ENCODE measurements around the gene BCL2A1.
"Not testable (repeated sequence)": the region's sequence is repeated elsewhere in the genome, so short reads cannot be mapped to it uniquely, and the experiment has no call there.

Gene BCL2A1

GRCh38 chr15:79988448-79989117 lies 17.6 kb upstream of the BCL2A1 start:
- DNase-seq, result no peak

DNA sequence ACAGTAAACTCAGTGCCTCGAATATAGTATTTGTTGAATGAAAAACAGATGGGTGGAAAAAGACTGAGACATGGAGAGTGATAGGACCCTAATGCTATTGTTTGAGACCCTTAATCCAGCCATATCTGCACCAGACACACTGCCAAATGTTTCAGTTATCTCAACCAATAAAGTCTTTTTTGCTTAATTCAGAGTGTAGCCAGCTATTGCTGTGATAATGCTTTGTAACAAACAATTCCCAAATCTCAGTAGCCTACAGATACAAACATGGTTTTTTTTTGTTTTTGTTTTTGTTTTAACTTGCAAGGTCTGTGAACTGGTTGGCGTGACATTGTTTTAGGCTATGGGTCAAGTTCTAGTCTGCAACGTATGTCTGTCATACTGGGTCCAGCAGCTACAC lies 17.0 kb upstream of the BCL2A1 start:
- no peak for DNase-seq

- no peak for DNase-seq
Measured at GRCh38 chr15:79987569-79987955, 16.6 kb upstream of the BCL2A1 start.

GRCh38 chr15:79981831-79982455 lies 10.9 kb upstream of the BCL2A1 start:
- no peak for DNase-seq

DNA sequence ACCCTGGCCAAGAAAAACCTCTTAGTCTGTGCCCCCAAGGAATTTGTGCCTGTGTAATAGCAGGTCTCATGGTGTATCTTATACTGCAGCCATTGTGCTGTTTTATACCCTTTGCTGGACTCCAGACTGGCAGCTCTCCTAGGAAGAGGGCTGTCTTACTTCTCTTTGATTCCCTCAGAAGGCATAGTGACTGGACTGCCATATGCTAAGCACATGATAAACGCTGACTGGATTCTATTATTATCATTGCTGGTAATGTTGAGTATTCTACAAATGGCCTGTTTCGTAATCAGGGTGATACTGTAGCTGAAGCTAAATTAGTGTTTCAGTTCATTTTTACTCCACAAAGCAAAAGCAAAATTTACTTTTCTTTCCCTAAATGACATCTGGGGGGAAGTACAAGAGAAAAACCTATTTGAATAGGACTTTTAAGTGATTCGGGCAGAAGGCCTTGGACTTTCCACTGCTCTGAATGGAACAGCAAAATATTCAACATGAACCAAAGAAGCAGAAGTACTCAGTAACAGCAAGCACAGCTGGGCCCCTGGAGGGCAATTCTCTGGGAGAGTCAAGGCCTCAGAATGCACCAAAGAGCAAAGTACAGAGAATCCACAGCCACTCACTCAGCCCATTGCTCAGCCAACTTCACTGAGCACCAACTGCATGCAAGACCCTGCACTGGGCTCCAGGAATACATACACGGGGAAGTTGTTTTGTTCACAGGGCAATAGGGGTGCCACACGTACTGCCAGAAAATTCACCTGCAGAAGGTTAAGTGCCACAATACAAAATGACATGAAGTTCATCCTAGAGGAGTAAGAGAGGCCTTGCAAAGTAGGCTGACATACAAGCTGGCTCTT lies 7.9 kb upstream of the BCL2A1 start:
- DNase-seq, result no peak

DNA sequence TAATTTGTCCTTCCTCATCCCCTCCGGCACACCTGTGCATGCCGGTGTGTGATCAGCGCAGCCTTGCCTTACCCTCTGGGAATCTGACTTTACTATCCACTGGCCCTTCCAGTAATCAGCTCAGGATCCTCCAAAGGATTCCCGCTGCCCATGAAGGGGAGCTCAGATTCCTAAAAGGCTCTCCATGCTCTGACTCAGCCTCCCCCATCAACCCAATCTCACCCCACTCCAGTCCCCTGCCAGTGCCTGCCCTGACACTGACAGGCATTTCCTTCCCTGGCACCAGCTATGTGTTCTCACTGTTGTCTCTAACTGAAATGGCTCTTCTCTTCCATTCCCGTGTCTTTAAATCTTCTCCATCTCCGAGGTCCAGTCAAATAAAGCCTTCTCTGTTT lies 7.3 kb upstream of the BCL2A1 start:
- no peak for DNase-seq

DNA sequence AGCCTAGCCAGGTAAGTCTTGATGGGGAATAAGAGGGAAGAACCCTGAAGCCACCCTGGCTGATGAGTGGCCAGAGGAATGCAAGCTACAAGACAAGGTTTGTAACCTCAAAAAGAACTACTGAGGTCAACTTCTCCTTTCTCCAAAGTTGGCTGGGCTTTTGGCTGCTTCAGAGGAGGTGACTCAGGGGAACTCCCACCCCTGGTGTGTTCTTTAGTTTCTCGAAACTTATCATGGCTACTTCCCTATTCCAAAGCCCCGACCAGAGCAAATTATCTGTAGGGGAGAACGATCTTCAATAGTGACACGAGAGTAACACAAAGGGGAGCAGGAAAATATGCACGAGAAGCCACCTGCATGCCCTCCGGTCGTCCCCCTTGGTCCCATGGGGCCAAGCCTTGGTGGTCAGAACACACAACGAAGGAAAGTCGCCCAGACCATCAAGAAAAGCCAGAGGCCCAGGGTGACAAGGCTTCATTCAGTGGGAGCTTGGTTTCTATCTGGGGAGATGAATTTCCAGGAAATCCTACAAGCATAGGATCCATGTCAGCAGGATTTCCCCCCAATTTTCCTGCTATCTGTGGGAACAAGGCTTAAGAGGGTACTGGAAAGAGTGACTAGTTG lies 6.5 kb upstream of the BCL2A1 start:
- DNase-seq, result no peak

DNA sequence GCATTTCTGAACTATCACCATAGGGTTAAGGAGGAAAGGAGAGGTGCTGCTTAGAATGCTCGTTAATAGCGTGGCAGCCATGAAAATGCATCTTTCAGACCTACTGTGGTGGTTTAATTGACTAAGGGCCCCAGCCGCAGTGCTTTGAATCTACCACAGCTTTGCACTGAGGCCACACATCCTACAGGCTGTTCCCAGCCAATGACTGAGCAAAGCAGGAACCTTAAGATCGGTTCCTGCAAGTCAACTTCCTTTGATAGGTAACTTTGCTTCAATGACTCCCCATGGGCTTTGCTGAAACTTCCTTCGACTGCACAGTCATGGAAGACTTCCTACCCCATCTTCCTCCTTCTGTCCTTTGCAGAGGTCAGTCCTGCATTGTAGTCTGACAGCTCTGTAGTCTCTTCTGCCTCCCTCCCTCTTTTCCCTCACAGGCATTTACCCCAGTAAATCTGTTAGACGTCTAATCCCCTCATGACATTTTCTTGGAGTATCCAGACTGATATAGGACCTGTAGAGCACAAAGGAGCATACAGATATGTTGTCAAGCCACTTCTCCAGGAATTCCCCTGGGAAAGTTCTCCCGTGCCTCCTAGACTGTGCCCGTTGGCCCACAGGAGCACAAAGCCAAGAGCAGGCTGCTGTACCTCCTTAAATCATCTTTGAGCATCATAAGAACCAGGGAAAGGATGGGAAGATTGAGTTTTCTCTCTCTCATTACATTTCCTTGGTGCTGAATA lies 2.6 kb upstream of the BCL2A1 start:
- DNase-seq, result no peak

GRCh38 chr15:79972863-79973262 lies 1.9 kb upstream of the BCL2A1 start:
- DNase-seq, result no peak

DNA sequence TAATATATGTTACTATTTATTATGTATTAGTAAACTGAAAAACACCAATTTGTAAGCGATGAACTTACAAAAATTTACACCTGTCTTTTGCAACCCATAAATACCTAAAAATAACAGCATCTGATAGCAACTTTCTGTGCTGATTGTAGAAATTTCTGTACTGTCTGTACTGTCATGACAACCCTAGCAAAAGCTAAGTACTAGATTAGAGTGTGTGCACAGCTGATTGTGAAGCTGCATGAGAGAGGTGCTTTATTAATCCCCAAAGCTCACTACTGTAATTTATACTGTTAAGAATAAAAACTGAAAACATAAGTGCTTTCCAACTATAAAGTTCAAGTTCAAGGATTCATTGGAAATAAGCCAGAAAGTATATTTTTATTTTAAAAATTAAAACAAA lies 815 bp downstream of the BCL2A1 start:
- no peak for DNase-seq

DNA sequence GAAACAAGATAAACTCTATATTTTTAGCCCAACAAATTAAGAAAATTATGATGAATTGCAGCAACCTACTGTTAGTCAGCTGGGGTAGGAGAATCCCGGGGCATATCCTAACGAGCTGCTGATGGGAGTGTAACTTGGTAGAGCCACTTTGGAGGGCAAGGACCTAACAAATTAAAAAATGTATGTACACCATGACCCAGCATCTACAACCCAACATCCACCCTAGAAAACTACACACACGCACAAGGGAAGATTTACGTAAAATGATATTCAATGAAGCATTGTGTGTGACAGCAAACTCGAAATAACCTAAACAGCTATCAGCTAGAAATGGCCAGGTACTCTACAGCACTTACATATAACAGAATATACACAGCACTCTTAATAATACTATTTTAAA lies 1.9 kb downstream of the BCL2A1 start:
- DNase-seq, result no peak

GRCh38 chr15:79967298-79968182 lies 3.5 kb downstream of the BCL2A1 start:
- no peak for DNase-seq

- DNase-seq, result no peak
Measured at GRCh38 chr15:79966634-79967297, 4.2 kb downstream of the BCL2A1 start.

DNA sequence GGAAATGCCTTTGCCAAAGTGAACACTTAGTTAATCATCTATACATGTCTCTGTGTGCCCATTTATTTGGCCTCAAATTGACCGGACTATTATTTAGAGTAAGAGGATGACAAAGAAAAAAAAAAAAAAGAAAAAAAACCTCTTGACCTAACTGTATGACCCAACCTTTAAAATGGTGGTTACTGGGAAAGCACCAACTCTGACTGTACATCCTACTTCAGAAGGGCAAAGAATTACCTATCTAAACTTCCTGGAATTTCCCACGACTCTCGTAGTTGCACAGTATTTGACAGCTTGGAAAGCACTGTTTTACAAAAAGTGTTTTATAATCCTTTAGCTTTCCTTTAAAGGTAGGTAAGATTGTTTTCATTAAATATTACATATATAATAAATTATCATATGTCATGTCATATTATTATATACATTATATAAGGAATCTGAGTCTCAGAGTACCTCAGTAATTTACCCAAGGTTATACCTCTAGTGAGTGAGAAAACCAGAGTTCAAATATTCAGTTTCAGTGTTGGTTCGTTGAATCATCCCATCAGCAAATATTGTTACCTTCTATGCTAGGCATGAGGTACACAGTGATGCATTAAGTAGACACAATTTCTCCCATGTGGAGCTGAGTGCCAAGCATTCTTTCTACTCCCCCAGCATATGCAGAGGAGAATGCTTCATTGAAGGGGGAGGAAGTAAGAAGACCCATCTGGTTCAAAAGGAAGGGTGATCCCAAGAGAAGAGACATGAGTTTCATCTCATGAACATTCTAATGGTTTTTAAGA lies 5.0 kb downstream of the BCL2A1 start:
- DNase-seq, result no peak

DNA sequence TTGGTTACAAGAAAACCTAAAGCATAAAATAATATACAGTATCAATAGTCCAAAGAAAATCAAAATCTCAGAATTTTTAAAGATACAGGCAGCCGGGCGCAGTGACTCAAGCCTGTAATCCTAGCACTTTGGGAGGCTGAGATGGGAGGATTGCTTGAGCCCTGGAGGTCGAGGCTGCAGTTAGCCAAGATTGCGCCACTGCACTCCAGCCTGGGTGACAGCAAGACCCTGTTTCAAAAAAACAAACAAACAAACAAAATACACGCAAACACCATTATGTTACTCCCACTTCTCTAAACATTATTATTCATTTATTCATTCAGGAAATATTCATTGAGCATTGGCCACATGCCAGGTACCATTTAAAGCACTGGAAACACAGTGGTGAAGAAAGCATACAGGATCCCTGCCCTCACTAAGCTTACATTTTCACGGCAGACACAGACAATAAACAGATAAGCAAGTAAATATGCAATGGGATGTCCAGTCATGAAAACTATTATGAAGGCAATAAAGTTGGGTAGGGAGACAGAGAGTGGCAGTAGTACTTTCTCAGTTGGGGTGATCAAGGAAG lies 6.7 kb downstream of the BCL2A1 start:
- no peak for DNase-seq

GRCh38 chr15:79962921-79963320 lies 8.1 kb downstream of the BCL2A1 start:
- not testable (repeated sequence) for DNase-seq

DNA sequence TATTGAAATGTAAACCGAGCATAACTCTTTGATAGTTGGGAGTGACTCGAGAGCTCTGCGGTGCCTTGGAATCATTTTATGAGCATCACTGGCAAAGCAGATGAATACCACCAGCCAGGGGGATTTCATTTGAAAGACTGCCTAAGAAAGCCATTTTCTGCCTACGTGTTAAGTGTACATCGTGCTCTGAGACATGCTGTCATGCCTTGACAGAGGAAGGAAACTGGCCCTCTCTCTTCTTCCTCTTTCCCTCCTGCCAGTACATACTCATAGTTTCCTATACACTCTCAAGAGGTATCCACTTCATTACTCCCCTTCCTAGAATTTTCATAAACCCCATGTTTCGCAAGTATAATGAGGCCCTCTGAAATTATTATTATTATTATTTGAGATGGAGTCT lies 8.8 kb downstream of the BCL2A1 start:
- no peak for DNase-seq

- DNase-seq, result no peak
Measured at GRCh38 chr15:79960502-79961212, 10.3 kb downstream of the BCL2A1 start.

DNA sequence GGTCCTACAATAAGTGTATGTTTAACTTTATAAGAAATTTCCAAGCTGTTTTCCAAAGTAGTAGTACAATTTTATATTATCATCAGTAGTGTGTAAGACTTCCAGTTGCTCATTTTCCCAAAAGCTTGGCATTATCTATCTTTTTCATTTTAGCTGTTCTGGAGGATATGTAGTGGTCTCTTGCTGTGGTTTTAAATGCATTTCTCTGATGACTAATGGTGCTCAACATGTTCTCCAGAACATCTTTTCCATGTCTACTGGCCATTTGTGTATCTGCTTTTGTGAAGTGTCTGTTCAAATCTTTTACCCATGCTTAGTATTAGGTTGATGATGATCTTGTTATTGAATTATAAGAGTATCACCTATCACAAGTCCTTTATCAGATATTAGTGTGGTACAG lies 13.3 kb downstream of the BCL2A1 start:
- DNase-seq, result no peak

All from NCI-H345 (cell line).